Tibial nerve (tissue), 4 donors: ENCODE measurements around the gene PLEKHO1.
A peak's percentile ranks its signal among the peaks of the same experiment; 100 is the strongest.

Source experiments
- EP300 ChIP-seq, 2 donors: sonication (generic); formaldehyde crosslinking; IDR thresholded peaks; one replicate each; pipeline ENCODE4 v1.6.1; 2017; ENCODE audit warnings: antibody characterized with exemption in 2 of 2, mild to moderate bottlenecking in 1 of 2
- POLR2A ChIP-seq, 2 donors: fragments of 450-650 bp; IDR thresholded peaks; one replicate each; pipeline ENCODE4 v1.6.1; 2017; ENCODE audit warnings: antibody characterized with exemption in 2 of 2, mild to moderate bottlenecking in 2 of 2, moderate library complexity in 2 of 2
- TF ChIP-seq, protein P1 (sequence below), 5 experiments: fragments of 200-600 bp in 3 of 5; fragments of 450-650 bp in 2 of 5; sonication (generic) in 3 of 5; IDR thresholded peaks; one replicate each; pipeline ENCODE4 v1.5.1; 2016 to 2019; ENCODE audit warnings: antibody characterized with exemption in 5 of 5, mild to moderate bottlenecking in 3 of 5, moderate library complexity in 2 of 5

DNA sequence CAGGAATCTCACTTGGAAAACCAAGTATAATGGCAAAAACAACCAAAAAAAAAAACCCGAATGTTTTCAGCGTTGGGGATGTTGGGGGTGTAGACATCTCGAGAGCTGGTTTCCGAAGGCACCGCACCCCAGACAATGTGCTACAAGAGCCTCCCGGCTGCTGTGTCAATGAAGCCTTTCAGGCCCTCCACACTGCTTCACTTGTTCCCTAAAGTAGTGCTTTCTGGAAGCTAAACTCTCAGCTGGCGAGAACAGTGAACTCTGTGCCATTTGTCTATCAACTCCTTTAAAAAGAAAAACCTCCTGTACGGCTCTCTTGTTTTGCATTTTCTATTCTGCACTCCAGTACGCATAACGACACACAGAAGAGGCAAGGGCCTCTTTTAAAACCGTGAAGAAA, 32.5 kb downstream of the PLEKHO1 start:
- TF ChIP-seq, protein P1, sequence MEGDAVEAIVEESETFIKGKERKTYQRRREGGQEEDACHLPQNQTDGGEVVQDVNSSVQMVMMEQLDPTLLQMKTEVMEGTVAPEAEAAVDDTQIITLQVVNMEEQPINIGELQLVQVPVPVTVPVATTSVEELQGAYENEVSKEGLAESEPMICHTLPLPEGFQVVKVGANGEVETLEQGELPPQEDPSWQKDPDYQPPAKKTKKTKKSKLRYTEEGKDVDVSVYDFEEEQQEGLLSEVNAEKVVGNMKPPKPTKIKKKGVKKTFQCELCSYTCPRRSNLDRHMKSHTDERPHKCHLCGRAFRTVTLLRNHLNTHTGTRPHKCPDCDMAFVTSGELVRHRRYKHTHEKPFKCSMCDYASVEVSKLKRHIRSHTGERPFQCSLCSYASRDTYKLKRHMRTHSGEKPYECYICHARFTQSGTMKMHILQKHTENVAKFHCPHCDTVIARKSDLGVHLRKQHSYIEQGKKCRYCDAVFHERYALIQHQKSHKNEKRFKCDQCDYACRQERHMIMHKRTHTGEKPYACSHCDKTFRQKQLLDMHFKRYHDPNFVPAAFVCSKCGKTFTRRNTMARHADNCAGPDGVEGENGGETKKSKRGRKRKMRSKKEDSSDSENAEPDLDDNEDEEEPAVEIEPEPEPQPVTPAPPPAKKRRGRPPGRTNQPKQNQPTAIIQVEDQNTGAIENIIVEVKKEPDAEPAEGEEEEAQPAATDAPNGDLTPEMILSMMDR (IDR thresholded peaks at IDR 0.05) = no peak
- TF ChIP-seq POLR2A (IDR thresholded peaks at IDR 0.05) (peak in 1 of 2 donors; percentile 19), EP300 (IDR thresholded peaks at IDR 0.05) (peak in 1 of 2 donors; percentile 64)
